Esophagus squamous epithelium (tissue), 4 donors: Measurements from ENCODE around the gene EVA1C.
A peak's percentile ranks its signal among the peaks of the same experiment; 100 is the strongest.

Experiments used
- POLR2A ChIP-seq, 4 donors: fragments of 450-650 bp; IDR thresholded peaks; one replicate each; pipeline ENCODE4 v1.6.1; 2017; ENCODE audit warnings: antibody characterized with exemption in 4 of 4, mild to moderate bottlenecking in 4 of 4, moderate library complexity in 3 of 4
- TF ChIP-seq, protein P1 (sequence below), 6 experiments: fragments of 450-650 bp in 4 of 6; fragments of 200-600 bp in 2 of 6; sonication (generic) in 2 of 6; IDR thresholded peaks; one replicate each; pipeline ENCODE4 v1.5.1; 2016 to 2019; ENCODE audit warnings: antibody characterized with exemption in 6 of 6, mild to moderate bottlenecking in 4 of 6, moderate library complexity in 4 of 6

GRCh38 chr21:32383812-32384211 lies 28.7 kb upstream of the EVA1C start:
- TF ChIP-seq, protein P1, sequence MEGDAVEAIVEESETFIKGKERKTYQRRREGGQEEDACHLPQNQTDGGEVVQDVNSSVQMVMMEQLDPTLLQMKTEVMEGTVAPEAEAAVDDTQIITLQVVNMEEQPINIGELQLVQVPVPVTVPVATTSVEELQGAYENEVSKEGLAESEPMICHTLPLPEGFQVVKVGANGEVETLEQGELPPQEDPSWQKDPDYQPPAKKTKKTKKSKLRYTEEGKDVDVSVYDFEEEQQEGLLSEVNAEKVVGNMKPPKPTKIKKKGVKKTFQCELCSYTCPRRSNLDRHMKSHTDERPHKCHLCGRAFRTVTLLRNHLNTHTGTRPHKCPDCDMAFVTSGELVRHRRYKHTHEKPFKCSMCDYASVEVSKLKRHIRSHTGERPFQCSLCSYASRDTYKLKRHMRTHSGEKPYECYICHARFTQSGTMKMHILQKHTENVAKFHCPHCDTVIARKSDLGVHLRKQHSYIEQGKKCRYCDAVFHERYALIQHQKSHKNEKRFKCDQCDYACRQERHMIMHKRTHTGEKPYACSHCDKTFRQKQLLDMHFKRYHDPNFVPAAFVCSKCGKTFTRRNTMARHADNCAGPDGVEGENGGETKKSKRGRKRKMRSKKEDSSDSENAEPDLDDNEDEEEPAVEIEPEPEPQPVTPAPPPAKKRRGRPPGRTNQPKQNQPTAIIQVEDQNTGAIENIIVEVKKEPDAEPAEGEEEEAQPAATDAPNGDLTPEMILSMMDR (IDR thresholded peaks at IDR 0.05), result peak in 1 of 6 experiments; percentile 27
- TF ChIP-seq POLR2A (IDR thresholded peaks at IDR 0.05), result no peak
